Kidney epithelial cell (primary cell): Measurements from ENCODE around the gene RCAN2. TPM values are rescaled to one million over a fixed set of nuclear protein-coding genes. Genes with fewer than 3 reads are reported as not detected.

Source experiments
- DNase-seq: peaks from one replicate; pipeline ENCODE4 v3.0.0-alpha.2; 2010; ENCODE audit warnings: low read depth
- H3K27me3 ChIP-seq: 2 replicates; pipeline ENCODE4 v1.6.0; 2011; ENCODE audit warnings: low read length; ENCODE audit not compliant: control insufficient read depth, insufficient read depth
- H3K36me3 ChIP-seq: 2 replicates; pipeline ENCODE4 v1.5.1; 2011; ENCODE audit warnings: low read length; ENCODE audit not compliant: control insufficient read depth, insufficient read depth
- H3K4me3 ChIP-seq: 2 replicates; pipeline ENCODE4 v1.5.1; 2011; ENCODE audit warnings: low read depth, mild to moderate bottlenecking, control low read depth, low read length
- CTCF ChIP-seq: IDR thresholded peaks from 2 replicates; pipeline ENCODE4 v1.5.1; 2011; ENCODE audit warnings: mild to moderate bottlenecking, moderate library complexity, low read length, control low read depth, inconsistent platforms; ENCODE audit not compliant: insufficient read depth, poor library complexity, severe bottlenecking
- total RNA-seq: library from RNA; depleted of rRNA; stranded (reverse); fragments of >200 nt; gene quantifications from 2 replicates; pipeline ENCODE4 v1.2.3, GENCODE V29; 2015

The RCAN2 gene
- total RNA-seq, 1 donor from 2014 or later, result 6.2 TPM

GRCh38 chr6:46381579-46381978, 109.7 kb downstream of the RCAN2 start:
- Histone ChIP-seq H3K27me3 (no peaks in the 10 kb centered on the region), H3K4me3 (no peak overlapping the region), H3K36me3 (no peaks in the 10 kb centered on the region)
- no peak for DNase-seq
- TF ChIP-seq CTCF, result no peak

DNA sequence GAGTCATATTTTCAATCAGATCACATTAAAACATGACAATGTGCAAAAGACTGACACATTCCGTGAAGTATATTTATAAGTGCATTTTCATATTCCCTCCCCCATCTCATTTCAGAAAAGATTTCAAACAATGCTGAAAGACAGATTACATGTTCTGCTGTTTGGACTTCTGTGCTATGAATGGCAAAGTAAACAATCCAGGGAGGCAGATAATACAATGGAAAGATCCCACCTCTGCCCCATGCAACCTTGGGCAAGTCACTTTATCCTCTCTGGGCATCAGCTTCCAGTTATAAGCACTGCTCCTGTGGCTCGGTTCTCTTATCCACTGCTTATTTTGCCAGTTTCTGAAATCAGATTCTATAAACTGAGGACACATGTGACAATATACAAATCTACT, 110.2 kb downstream of the RCAN2 start:
- no peak for TF ChIP-seq CTCF
- Histone ChIP-seq H3K36me3 (no peaks in the 10 kb centered on the region), H3K4me3 (no peak overlapping the region), H3K27me3 (no peaks in the 10 kb centered on the region)
- no peak for DNase-seq

- DNase-seq, result no peak
- H3K36me3 ChIP-seq, result no peaks in the 10 kb centered on the region
- H3K4me3 ChIP-seq, result no peak overlapping the region
- H3K27me3 ChIP-seq, result no peaks in the 10 kb centered on the region
- no peak for TF ChIP-seq CTCF
Observed at GRCh38 chr6:46380152-46380807, 111.0 kb downstream of the RCAN2 start.

DNA sequence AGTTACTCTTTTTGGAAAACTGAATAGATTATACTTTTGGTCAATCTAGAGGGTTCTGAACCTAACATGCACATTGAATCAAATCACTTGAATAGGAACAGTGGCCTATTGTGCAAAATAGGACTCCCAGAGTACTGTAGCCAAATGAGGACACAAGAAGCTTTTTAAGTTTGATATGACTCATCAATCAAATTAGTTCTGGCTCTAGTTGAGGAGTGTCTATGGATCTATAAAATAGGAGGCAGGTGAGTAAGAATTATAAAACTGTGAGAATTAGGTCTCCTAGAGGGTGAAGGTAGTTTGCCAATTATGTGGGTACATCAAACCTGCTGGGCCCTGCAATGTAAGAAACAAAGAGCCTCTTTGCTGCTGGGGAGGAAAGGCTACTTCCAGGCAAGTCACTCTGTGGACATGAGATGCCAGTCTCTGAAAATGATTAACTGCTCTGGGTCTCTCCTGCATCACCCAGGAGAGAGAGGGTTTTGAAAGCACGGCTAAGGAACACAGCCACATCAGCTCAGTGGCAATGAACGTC, 112.3 kb downstream of the RCAN2 start:
- TF ChIP-seq CTCF, result no peak
- H3K27me3 ChIP-seq, result no peaks in the 10 kb centered on the region
- DNase-seq, result peak; percentile 7

GRCh38 chr6:46378161-46378881, 112.9 kb downstream of the RCAN2 start:
- Histone ChIP-seq H3K27me3 (no peaks in the 10 kb centered on the region), H3K4me3 (no peak overlapping the region), H3K36me3 (no peaks in the 10 kb centered on the region)
- no peak for TF ChIP-seq CTCF
- DNase-seq, result no peak

More for the DNA sequence above, 112.3 kb downstream of the RCAN2 start:
- H3K4me3 ChIP-seq, result no peak overlapping the region
- H3K36me3 ChIP-seq, result no peaks in the 10 kb centered on the region

GRCh38 chr6:46377209-46377608, 114.0 kb downstream of the RCAN2 start:
- Histone ChIP-seq H3K36me3 (no peaks in the 10 kb centered on the region), H3K27me3 (no peaks in the 10 kb centered on the region)
- no peak for DNase-seq

More at GRCh38 chr6:46377209-46377608, 114.0 kb downstream of the RCAN2 start:
- no peak for TF ChIP-seq CTCF
- H3K4me3 ChIP-seq, result no peak overlapping the region
